Measurements from ENCODE around the gene MRPS6. TPM values are rescaled to one million over a fixed set of nuclear protein-coding genes. Genes with fewer than 3 reads are reported as not detected.

The MRPS6 gene
- total RNA-seq = 21.3 TPM
- polyA plus RNA-seq = 81.8 TPM
- long read RNA-seq, donor 1, transcript MRPS6-201 (3 exons, 990 nt) = major isoform, 5 of 5 reads
- long read RNA-seq, donor 1, partial matches to known transcripts = 0 of 5 reads
- long read RNA-seq, donor 1, other reads (novel, unspliced or antisense) = 0 of 5 reads
- long read RNA-seq, donor 2, transcript MRPS6-201 (3 exons, 990 nt) = major isoform, 29 of 38 reads
- long read RNA-seq, donor 2, transcript MRPS6-204 (2 exons, 3,934 nt) = minor isoform, 8 of 38 reads
- long read RNA-seq, donor 2, partial matches to known transcripts = 0 of 38 reads
- long read RNA-seq, donor 2, other reads (novel, unspliced or antisense) = 0 of 38 reads
- long read RNA-seq, donor 3, transcript MRPS6-201 (3 exons, 990 nt) = major isoform, 80 of 89 reads
- long read RNA-seq, donor 3, partial matches to known transcripts = 9 of 89 reads
- long read RNA-seq, donor 3, other reads (novel, unspliced or antisense) = 0 of 89 reads
- long read RNA-seq, donor 4, transcript MRPS6-201 (3 exons, 990 nt) = major isoform, 39 of 41 reads
- long read RNA-seq, donor 4, partial matches to known transcripts = 0 of 41 reads
- long read RNA-seq, donor 4, other reads (novel, unspliced or antisense) = 0 of 41 reads
- long read RNA-seq, donor 5, transcript MRPS6-201 (3 exons, 990 nt) = major isoform, 83 of 124 reads
- long read RNA-seq, donor 5, transcript MRPS6-204 (2 exons, 3,934 nt) = minor isoform, 11 of 124 reads
- long read RNA-seq, donor 5, partial matches to known transcripts = 25 of 124 reads
- long read RNA-seq, donor 5, other reads (novel, unspliced or antisense) = 5 of 124 reads
- long read RNA-seq, donor 6, transcript MRPS6-201 (3 exons, 990 nt) = major isoform, 33 of 40 reads
- long read RNA-seq, donor 6, transcript MRPS6-204 (2 exons, 3,934 nt) = minor isoform, 7 of 40 reads
- long read RNA-seq, donor 6, partial matches to known transcripts = 0 of 40 reads
- long read RNA-seq, donor 6, other reads (novel, unspliced or antisense) = 0 of 40 reads
- long read RNA-seq, donor 7, transcript MRPS6-201 (3 exons, 990 nt) = major isoform, 75 of 108 reads
- long read RNA-seq, donor 7, partial matches to known transcripts = 21 of 108 reads
- long read RNA-seq, donor 7, other reads (novel, unspliced or antisense) = 9 of 108 reads
- long read RNA-seq, donor 8, transcript MRPS6-201 (3 exons, 990 nt) = major isoform, 13 of 14 reads
- long read RNA-seq, donor 8, partial matches to known transcripts = 0 of 14 reads
- long read RNA-seq, donor 8, other reads (novel, unspliced or antisense) = 0 of 14 reads
- long read RNA-seq, donor 9, transcript MRPS6-201 (3 exons, 990 nt) = major isoform, 35 of 42 reads
- long read RNA-seq, donor 9, partial matches to known transcripts = 6 of 42 reads
- long read RNA-seq, donor 9, other reads (novel, unspliced or antisense) = 0 of 42 reads
- long read RNA-seq, donor 10, transcript MRPS6-201 (3 exons, 990 nt) = major isoform, 65 of 90 reads
- long read RNA-seq, donor 10, partial matches to known transcripts = 16 of 90 reads
- long read RNA-seq, donor 10, other reads (novel, unspliced or antisense) = 6 of 90 reads

DNA sequence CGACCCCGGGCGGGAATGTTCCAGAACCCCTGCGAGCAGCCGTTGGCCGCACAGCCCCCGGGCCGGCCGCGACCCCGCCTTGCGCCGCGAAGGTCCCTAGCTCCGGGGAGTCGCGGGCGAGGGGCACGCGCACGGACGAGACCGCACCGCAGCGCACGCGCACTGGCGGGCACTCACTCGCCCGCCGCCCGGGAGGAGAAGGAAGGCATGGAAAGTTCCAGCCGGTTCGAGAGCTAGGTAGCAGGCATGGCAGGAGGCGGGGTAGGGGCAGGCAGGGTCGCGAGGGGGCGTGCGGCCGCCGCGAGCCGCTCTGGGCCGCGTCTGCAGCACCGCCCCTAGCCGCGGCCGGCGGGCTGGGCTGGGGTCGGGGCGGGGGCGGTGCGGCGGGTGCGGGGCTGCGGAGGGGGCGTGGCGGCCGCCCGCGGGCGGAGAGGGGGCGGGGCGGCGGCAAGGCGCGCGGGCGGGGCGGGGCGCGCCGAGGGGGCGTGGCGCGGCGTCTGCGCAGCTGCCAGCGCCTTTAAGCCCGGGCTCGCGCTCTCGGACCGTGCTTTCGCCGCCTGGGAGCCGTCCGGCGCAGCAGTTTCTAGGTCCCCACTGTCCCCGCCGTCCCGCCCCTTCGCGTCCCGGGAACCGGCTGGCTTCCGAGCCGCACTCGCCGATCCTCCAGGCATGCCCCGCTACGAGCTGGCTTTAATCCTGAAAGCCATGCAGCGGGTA lies at the start of gene MRPS6, which contains the start of gene SLC5A3:
Gene MRPS6 (plus strand): TSS at position 547 of the 717 bp plus-strand sequence. CDS start 123 bp downstream, at position 670.
Gene SLC5A3 (plus strand): TSS at position 547 of the 717 bp plus-strand sequence. CDS start 21,621 bp downstream, outside the sequence.
- H3K36me3 ChIP-seq (ENCODE audit: control insufficient read depth in 2 of 2, insufficient read depth in 2 of 2, low read length in 1 of 2) = no peaks in the 10 kb centered on the region
- no peaks in the 10 kb centered on the region for H3K27me3 ChIP-seq (ENCODE audit: control insufficient read depth in 2 of 2, insufficient read depth in 1 of 2, low read length in 1 of 2)
- H3K4me1 ChIP-seq (ENCODE audit: control insufficient read depth in 2 of 2, insufficient read depth in 2 of 2, low read length in 2 of 2) = peaks cover 30 to 32% of the 10 kb centered on the region in 2 donors
- no peaks in the 10 kb centered on the region for H3K9me3 ChIP-seq (ENCODE audit: control insufficient read depth in 2 of 2, insufficient read depth in 1 of 2, low read length in 1 of 2)
- peak in 8 of 9 donors; percentile 55 to 83 (median 77) for DNase-seq (ENCODE audit: low read depth in 6 of 9, low spot score in 9 of 9)
- under 1% methylated on average over 104 of the region's 104 CpGs for WGBS
- peak within 1 kb of the TSS; percentile 85 to 89 for H3K27ac ChIP-seq (ENCODE audit: low read depth in 1 of 2, low read length in 1 of 2)
- peak within 1 kb of the TSS; percentile 80 to 99 for H3K4me3 ChIP-seq (ENCODE audit: low read length in 2 of 2)

- H3K27me3 ChIP-seq (ENCODE audit: control insufficient read depth in 2 of 2, insufficient read depth in 1 of 2, low read length in 1 of 2) = no peaks in the 10 kb centered on the region
- DNase-seq (ENCODE audit: low read depth in 6 of 9, low spot score in 9 of 9) = no peak
- H3K9me3 ChIP-seq (ENCODE audit: control insufficient read depth in 2 of 2, insufficient read depth in 1 of 2, low read length in 1 of 2) = peaks cover 0 to 4% of the 10 kb centered on the region in 2 donors
- no peaks in the 10 kb centered on the region for H3K36me3 ChIP-seq (ENCODE audit: control insufficient read depth in 2 of 2, insufficient read depth in 2 of 2, low read length in 1 of 2)
- H3K4me3 ChIP-seq (ENCODE audit: low read length in 2 of 2) = no peak overlapping the region
- WGBS = 94% methylated on average over 8 of the region's 8 CpGs
- H3K4me1 ChIP-seq (ENCODE audit: control insufficient read depth in 2 of 2, insufficient read depth in 2 of 2, low read length in 2 of 2) = peaks cover 3 to 14% of the 10 kb centered on the region in 2 donors
- H3K27ac ChIP-seq (ENCODE audit: low read depth in 1 of 2, low read length in 1 of 2) = no peak overlapping the region
Observed at GRCh38 chr21:34023691-34024373, 49.5 kb upstream of the MRPS6 start.

- peaks cover 0 to 4% of the 10 kb centered on the region in 2 donors for H3K9me3 ChIP-seq (ENCODE audit: control insufficient read depth in 2 of 2, insufficient read depth in 1 of 2, low read length in 1 of 2)
- H3K4me1 ChIP-seq (ENCODE audit: control insufficient read depth in 2 of 2, insufficient read depth in 2 of 2, low read length in 2 of 2) = peaks cover 3 to 14% of the 10 kb centered on the region in 2 donors
- no peak overlapping the region for H3K27ac ChIP-seq (ENCODE audit: low read depth in 1 of 2, low read length in 1 of 2)
- no peak for DNase-seq (ENCODE audit: low read depth in 6 of 9, low spot score in 9 of 9)
- no peaks in the 10 kb centered on the region for H3K36me3 ChIP-seq (ENCODE audit: control insufficient read depth in 2 of 2, insufficient read depth in 2 of 2, low read length in 1 of 2)
- no peaks in the 10 kb centered on the region for H3K27me3 ChIP-seq (ENCODE audit: control insufficient read depth in 2 of 2, insufficient read depth in 1 of 2, low read length in 1 of 2)
- no peak overlapping the region for H3K4me3 ChIP-seq (ENCODE audit: low read length in 2 of 2)
- WGBS = 97% methylated on average over 3 of the region's 3 CpGs
Observed at GRCh38 chr21:34024374-34024693, 49.0 kb upstream of the MRPS6 start.

DNA sequence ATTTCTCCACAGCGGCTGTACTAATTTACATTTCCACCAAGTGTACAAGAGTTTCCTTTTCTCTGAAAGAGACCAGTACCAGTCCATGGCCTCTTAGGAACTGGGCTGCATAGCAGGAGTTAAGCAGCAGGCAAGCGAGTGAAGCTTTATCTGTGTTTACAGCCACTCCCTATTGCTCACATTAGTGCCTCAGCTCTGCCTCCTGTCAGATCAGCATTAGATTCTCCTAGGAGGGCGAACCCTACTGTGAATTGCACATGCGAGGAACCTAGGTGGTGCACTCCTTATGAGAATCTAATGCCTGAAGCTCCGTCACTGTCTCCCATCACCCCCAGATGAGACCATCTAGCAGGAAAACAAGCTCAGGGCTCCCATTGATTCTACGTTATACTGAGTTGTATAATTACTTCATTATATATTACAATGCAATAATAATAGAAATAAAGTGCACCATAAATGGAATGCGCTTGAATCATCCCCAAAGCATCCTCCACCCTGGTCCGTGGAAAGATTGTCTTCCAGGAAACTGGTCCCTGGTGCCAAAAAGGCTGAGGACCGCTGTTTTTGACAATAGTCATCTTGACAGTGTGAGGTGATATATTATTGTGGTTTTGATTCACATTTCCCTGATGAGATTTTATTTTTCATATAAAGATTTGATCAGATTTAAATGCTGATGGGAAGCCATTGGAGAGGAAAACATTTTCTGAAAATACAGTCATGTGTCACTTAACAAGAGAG lies 45.5 kb upstream of the MRPS6 start:
- DNase-seq (ENCODE audit: low read depth in 6 of 9, low spot score in 9 of 9) = no peak
- Histone ChIP-seq H3K4me1 (ENCODE audit: control insufficient read depth in 2 of 2, insufficient read depth in 2 of 2, low read length in 2 of 2) (peaks cover under 1 to 5% of the 10 kb centered on the region in 2 donors), H3K27ac (ENCODE audit: low read depth in 1 of 2, low read length in 1 of 2) (no peak overlapping the region), H3K4me3 (ENCODE audit: low read length in 2 of 2) (no peak overlapping the region), H3K36me3 (ENCODE audit: control insufficient read depth in 2 of 2, insufficient read depth in 2 of 2, low read length in 1 of 2) (no peaks in the 10 kb centered on the region), H3K9me3 (ENCODE audit: control insufficient read depth in 2 of 2, insufficient read depth in 1 of 2, low read length in 1 of 2) (peaks cover 0 to 4% of the 10 kb centered on the region in 2 donors), H3K27me3 (ENCODE audit: control insufficient read depth in 2 of 2, insufficient read depth in 1 of 2, low read length in 1 of 2) (no peaks in the 10 kb centered on the region)
- WGBS = 86% methylated on average over 9 of the region's 9 CpGs

DNA sequence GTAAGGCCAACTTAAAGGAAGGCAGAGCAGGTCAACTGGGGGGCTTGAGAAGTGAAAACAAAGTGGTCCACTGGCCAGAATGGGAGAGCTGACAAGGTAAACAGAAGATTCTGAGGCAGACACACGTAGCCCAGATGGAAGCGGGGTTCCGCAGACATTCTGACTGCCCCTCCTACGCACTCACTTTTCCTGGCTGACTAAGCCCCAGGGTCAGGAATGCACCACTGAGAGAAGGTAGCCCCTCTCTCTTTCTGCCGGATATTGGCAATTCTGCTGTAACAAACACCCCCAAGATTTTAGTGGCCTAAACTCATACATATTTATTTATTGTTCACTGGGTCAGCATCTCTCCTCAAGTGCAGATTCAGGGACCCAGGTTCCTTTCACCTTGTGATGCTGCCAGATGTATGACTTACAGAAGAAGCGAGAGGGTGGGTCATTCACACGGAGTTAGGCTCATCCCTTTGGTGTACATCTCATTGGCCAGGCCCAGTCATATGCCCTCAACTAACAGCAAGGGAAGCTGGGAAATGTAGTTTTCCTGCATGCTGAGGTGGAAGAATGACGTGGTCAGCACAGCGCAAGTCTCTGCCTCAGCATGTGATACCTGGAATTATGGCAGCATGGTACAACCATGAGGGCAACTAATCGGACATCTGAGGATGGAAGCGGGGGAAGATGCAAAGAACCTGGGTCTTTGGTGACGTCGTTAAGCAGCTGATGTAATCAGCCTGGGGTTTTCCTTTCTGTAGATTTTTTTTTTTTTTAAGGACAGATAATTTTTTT lies 43.4 kb upstream of the MRPS6 start:
- H3K27ac ChIP-seq (ENCODE audit: low read depth in 1 of 2, low read length in 1 of 2) = no peak overlapping the region
- no peaks in the 10 kb centered on the region for H3K27me3 ChIP-seq (ENCODE audit: control insufficient read depth in 2 of 2, insufficient read depth in 1 of 2, low read length in 1 of 2)
- DNase-seq (ENCODE audit: low read depth in 6 of 9, low spot score in 9 of 9) = peak in 3 of 9 donors; percentile 25 to 58 (median 37)
- no peak overlapping the region for H3K4me3 ChIP-seq (ENCODE audit: low read length in 2 of 2)
- peaks cover 0 to 4% of the 10 kb centered on the region in 2 donors for H3K9me3 ChIP-seq (ENCODE audit: control insufficient read depth in 2 of 2, insufficient read depth in 1 of 2, low read length in 1 of 2)
- no peaks in the 10 kb centered on the region for H3K36me3 ChIP-seq (ENCODE audit: control insufficient read depth in 2 of 2, insufficient read depth in 2 of 2, low read length in 1 of 2)
- 76% methylated on average over 13 of the region's 13 CpGs for WGBS
- H3K4me1 ChIP-seq (ENCODE audit: control insufficient read depth in 2 of 2, insufficient read depth in 2 of 2, low read length in 2 of 2) = no peaks in the 10 kb centered on the region

GRCh38 chr21:34031835-34032370 lies 41.5 kb upstream of the MRPS6 start:
- 96% methylated on average over 11 of the region's 11 CpGs for WGBS
- Histone ChIP-seq H3K4me3 (ENCODE audit: low read length in 2 of 2) (no peak overlapping the region), H3K27ac (ENCODE audit: low read depth in 1 of 2, low read length in 1 of 2) (no peak overlapping the region), H3K36me3 (ENCODE audit: control insufficient read depth in 2 of 2, insufficient read depth in 2 of 2, low read length in 1 of 2) (no peaks in the 10 kb centered on the region), H3K9me3 (ENCODE audit: control insufficient read depth in 2 of 2, insufficient read depth in 1 of 2, low read length in 1 of 2) (peaks cover 0 to 6% of the 10 kb centered on the region in 2 donors), H3K27me3 (ENCODE audit: control insufficient read depth in 2 of 2, insufficient read depth in 1 of 2, low read length in 1 of 2) (no peaks in the 10 kb centered on the region), H3K4me1 (ENCODE audit: control insufficient read depth in 2 of 2, insufficient read depth in 2 of 2, low read length in 2 of 2) (no peaks in the 10 kb centered on the region)
- DNase-seq (ENCODE audit: low read depth in 6 of 9, low spot score in 9 of 9) = no peak

All from thymus (tissue), 14 donors.